ENCODE results near the gene CA7. TPM values are rescaled to one million over a fixed set of nuclear protein-coding genes. Genes with fewer than 3 reads are reported as not detected.

CA7 gene
- total and polyA plus RNA-seq, 8 donors = not detected

GRCh38 chr16:66891360-66891759, 47.1 kb downstream of the CA7 start:
- no peak for TF ChIP-seq CTCF (IDR thresholded peaks at IDR 0.05)
- Histone ChIP-seq H3K9me3 (no peaks in the 10 kb centered on the region), H3K36me3 (no peaks in the 10 kb centered on the region), H3K27me3 (no peaks in the 10 kb centered on the region), H3K4me1 (no peaks in the 10 kb centered on the region), H3K27ac (no peak overlapping the region), H3K4me3 (no peak overlapping the region)
- FAIRE-seq (no peak), DNase-seq (no peak), ATAC-seq (no peak)
- WGBS, 2 donors = 82 to 83% methylated on average over 4 of the region's 4 CpGs
- intact Hi-C loops (cut with DNase I) = loop anchor here in 1 of 3 donors (10.0 kb wide), 1 partner anchor 253 kb away; no protein-coding TSS in a partner anchor

GRCh38 chr16:66891797-66892196, 47.6 kb downstream of the CA7 start:
- no peak for FAIRE-seq
- no peaks in the 10 kb centered on the region for H3K27me3 ChIP-seq
- intact Hi-C loops (cut with DNase I) = loop anchor here in 1 of 3 donors (10.0 kb wide), 1 partner anchor 253 kb away; no protein-coding TSS in a partner anchor
- no peak for TF ChIP-seq CTCF (IDR thresholded peaks at IDR 0.05)
- no peak overlapping the region for H3K27ac ChIP-seq
- H3K9me3 ChIP-seq = no peaks in the 10 kb centered on the region
- ATAC-seq = no peak
- H3K36me3 ChIP-seq = no peaks in the 10 kb centered on the region
- 93 to 97% methylated on average over 6 of the region's 6 CpGs for WGBS, 2 donors
- no peaks in the 10 kb centered on the region for H3K4me1 ChIP-seq
- no peak overlapping the region for H3K4me3 ChIP-seq
- no peak for DNase-seq

GRCh38 chr16:66894055-66894454, 49.8 kb downstream of the CA7 start:
- intact Hi-C loops (cut with DNase I) = loop anchor here in 1 of 3 donors (10.0 kb wide), 1 partner anchor 251 kb away; no protein-coding TSS in a partner anchor
- Histone ChIP-seq H3K27ac (no peak overlapping the region), H3K9me3 (no peaks in the 10 kb centered on the region), H3K27me3 (no peaks in the 10 kb centered on the region), H3K4me1 (no peaks in the 10 kb centered on the region), H3K36me3 (no peaks in the 10 kb centered on the region), H3K4me3 (no peak overlapping the region)
- WGBS, 2 donors = 77 to 84% methylated on average over 2 of the region's 2 CpGs
- no peak for TF ChIP-seq CTCF (IDR thresholded peaks at IDR 0.05)
- DNase-seq (no peak), FAIRE-seq (no peak), ATAC-seq (no peak)

GRCh38 chr16:66894948-66895688, 50.9 kb downstream of the CA7 start:
- no peaks in the 10 kb centered on the region for H3K9me3 ChIP-seq
- no peaks in the 10 kb centered on the region for H3K36me3 ChIP-seq
- FAIRE-seq (no peak), ATAC-seq (peak; percentile 57 to 86 (median 86)), DNase-seq (peak in 3 of 6 donors; percentile 38 to 71 (median 51))
- H3K27me3 ChIP-seq = no peaks in the 10 kb centered on the region
- 38 to 49% methylated on average over 11 of the region's 11 CpGs for WGBS, 2 donors
- H3K4me1 ChIP-seq = peaks cover 0 to 10% (median 6%) of the 10 kb centered on the region in 3 donors
- no peak overlapping the region for H3K4me3 ChIP-seq
- H3K27ac ChIP-seq = no peak overlapping the region
- intact Hi-C loops (cut with DNase I) = loop anchor here in 1 of 3 donors (10.0 kb wide), 1 partner anchor 250 kb away; no protein-coding TSS in a partner anchor
- peak; percentile 36 to 56 (median 50) for TF ChIP-seq CTCF (IDR thresholded peaks at IDR 0.05)

GRCh38 chr16:66895689-66895979, 51.4 kb downstream of the CA7 start:
- Histone ChIP-seq H3K36me3 (no peaks in the 10 kb centered on the region), H3K4me1 (peaks cover 0 to 15% (median 12%) of the 10 kb centered on the region in 3 donors), H3K9me3 (no peaks in the 10 kb centered on the region), H3K27me3 (no peaks in the 10 kb centered on the region), H3K27ac (no peak overlapping the region), H3K4me3 (no peak overlapping the region)
- FAIRE-seq (no peak), ATAC-seq (no peak), DNase-seq (no peak)
- TF ChIP-seq CTCF (IDR thresholded peaks at IDR 0.05) = no peak
- intact Hi-C loops (cut with DNase I) = loop anchor here in 1 of 3 donors (10.0 kb wide), 1 partner anchor 249 kb away; no protein-coding TSS in a partner anchor
- WGBS, 2 donors = 82 to 91% methylated on average over 5 of the region's 5 CpGs

Measured in pancreas (tissue), 10 donors.